Measurements from ENCODE around the gene LINGO1. TPM values are rescaled to one million over a fixed set of nuclear protein-coding genes. Genes with fewer than 3 reads are reported as not detected.

The LINGO1 gene
- total RNA-seq, 1 donor from 2014 or later: 18.3 TPM

GRCh38 chr15:77571181-77571580 lies 61.5 kb downstream of the LINGO1 start:
- no peak for DNase-seq (ENCODE audit: low spot score in 2 of 2)
- Histone ChIP-seq H3K4me3 (no peak overlapping the region), H3K4me1 (no peaks in the 10 kb centered on the region), H3K27ac (no peak overlapping the region), H3K27me3 (no peaks in the 10 kb centered on the region), H3K36me3 (no peaks in the 10 kb centered on the region), H3K9me3 (no peaks in the 10 kb centered on the region)
- intact Hi-C loops (cut with DNase I): no loop called here
- TF ChIP-seq, protein P1, sequence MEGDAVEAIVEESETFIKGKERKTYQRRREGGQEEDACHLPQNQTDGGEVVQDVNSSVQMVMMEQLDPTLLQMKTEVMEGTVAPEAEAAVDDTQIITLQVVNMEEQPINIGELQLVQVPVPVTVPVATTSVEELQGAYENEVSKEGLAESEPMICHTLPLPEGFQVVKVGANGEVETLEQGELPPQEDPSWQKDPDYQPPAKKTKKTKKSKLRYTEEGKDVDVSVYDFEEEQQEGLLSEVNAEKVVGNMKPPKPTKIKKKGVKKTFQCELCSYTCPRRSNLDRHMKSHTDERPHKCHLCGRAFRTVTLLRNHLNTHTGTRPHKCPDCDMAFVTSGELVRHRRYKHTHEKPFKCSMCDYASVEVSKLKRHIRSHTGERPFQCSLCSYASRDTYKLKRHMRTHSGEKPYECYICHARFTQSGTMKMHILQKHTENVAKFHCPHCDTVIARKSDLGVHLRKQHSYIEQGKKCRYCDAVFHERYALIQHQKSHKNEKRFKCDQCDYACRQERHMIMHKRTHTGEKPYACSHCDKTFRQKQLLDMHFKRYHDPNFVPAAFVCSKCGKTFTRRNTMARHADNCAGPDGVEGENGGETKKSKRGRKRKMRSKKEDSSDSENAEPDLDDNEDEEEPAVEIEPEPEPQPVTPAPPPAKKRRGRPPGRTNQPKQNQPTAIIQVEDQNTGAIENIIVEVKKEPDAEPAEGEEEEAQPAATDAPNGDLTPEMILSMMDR (IDR thresholded peaks at IDR 0.05): no peak

DNA sequence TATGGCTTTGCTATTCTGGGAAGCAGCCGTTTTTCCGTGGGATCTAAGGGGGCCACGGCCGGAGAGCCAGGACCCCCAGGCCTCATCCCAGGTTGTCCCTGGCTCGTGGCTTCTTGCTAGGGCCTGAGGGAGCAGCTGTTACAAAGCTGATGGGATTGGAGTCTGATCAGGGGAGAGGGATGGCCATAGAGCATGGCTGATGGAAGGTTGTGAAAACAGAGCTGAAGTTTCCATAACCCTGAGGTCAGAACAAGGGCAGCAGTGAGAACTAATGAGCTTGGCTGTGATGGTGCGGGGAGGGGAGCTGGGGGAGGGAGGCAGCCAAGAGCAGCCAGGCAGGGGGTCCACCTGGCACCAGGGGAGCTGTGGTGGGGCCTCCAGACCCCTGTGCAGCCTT lies 63.0 kb downstream of the LINGO1 start:
- TF ChIP-seq, protein P1 (IDR thresholded peaks at IDR 0.05): no peak
- H3K36me3 ChIP-seq: no peaks in the 10 kb centered on the region
- H3K27me3 ChIP-seq: no peaks in the 10 kb centered on the region
- DNase-seq (ENCODE audit: low spot score in 2 of 2): no peak
- no peak overlapping the region for H3K27ac ChIP-seq
- H3K4me3 ChIP-seq: peak overlapping the region in 1 of 2 donors; percentile 42
- H3K4me1 ChIP-seq: no peaks in the 10 kb centered on the region
- intact Hi-C loops (cut with DNase I): no loop called here
- H3K9me3 ChIP-seq: no peaks in the 10 kb centered on the region

GRCh38 chr15:77568973-77569728 lies 63.6 kb downstream of the LINGO1 start:
- Histone ChIP-seq H3K27me3 (no peaks in the 10 kb centered on the region), H3K27ac (no peak overlapping the region), H3K9me3 (no peaks in the 10 kb centered on the region), H3K36me3 (no peaks in the 10 kb centered on the region), H3K4me3 (peak overlapping the region in 1 of 2 donors; percentile 42), H3K4me1 (no peaks in the 10 kb centered on the region)
- intact Hi-C loops (cut with DNase I): no loop called here
- no peak for DNase-seq (ENCODE audit: low spot score in 2 of 2)
- TF ChIP-seq, protein P1 (IDR thresholded peaks at IDR 0.05): no peak

DNA sequence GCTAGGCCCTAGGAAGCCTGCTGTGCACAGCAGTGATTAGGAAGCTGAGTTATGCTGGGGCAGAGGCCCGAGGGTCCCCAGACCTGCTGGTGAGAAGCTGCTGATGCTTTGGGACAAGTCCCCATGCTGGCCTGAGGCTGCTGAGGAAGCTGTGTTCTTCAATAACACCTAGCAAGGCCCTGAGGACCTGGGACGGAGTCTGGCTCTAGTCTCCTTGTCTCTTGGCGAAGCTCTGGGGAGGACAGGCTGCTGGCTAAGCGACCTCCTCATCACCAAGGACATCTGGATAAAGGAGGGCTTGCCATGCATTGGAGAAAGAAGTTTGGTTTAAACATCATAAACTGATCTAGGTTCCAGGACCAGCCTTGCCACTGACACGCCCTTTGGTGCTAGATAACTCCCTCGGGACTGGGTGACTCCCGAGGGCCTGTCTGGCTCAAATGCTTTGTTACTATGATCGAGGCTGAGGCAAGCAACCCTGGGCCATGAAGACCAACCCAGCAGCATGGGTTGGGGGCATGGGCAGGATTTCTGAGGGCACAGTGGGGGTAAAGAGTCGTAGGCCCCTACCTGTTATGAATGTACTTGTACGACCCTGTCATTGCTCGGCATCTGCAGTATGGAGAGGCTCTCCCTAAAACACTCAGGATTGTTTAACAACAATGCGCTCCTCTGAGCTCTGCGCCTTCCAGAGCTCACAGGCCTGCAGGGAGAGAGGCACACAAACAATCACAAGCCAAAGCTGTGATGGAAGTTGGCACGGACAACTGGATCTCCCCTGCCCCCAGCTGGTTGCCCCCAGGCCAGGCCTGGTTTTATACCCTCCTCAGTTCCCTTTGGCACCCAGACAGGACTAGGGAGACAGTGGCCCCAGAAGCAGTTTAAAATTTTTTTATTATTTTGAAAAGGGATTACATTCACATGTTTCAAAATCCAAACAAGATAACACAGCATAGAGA lies 64.4 kb downstream of the LINGO1 start:
- intact Hi-C loops (cut with DNase I): no loop called here
- no peak for DNase-seq (ENCODE audit: low spot score in 2 of 2)
- Histone ChIP-seq H3K36me3 (no peaks in the 10 kb centered on the region), H3K9me3 (no peaks in the 10 kb centered on the region), H3K27me3 (no peaks in the 10 kb centered on the region), H3K4me3 (no peak overlapping the region), H3K4me1 (no peaks in the 10 kb centered on the region), H3K27ac (no peak overlapping the region)
- TF ChIP-seq, protein P1 (IDR thresholded peaks at IDR 0.05): no peak

GRCh38 chr15:77567202-77567601 lies 65.5 kb downstream of the LINGO1 start:
- intact Hi-C loops (cut with DNase I): no loop called here
- TF ChIP-seq, protein P1 (IDR thresholded peaks at IDR 0.05): no peak
- Histone ChIP-seq H3K27ac (no peak overlapping the region), H3K27me3 (no peaks in the 10 kb centered on the region), H3K4me3 (no peak overlapping the region), H3K9me3 (no peaks in the 10 kb centered on the region), H3K4me1 (no peaks in the 10 kb centered on the region), H3K36me3 (no peaks in the 10 kb centered on the region)
- no peak for DNase-seq (ENCODE audit: low spot score in 2 of 2)

All from ascending aorta (tissue), 2 donors.